Measurements from ENCODE around the gene KRT36. TPM values are rescaled to one million over a fixed set of nuclear protein-coding genes. Genes with fewer than 3 reads are reported as not detected.
A peak's percentile ranks its signal among the peaks of the same experiment; 100 is the strongest.

The KRT36 gene
- total RNA-seq, 6 experiments from 2014 or later, result not detected

DNA sequence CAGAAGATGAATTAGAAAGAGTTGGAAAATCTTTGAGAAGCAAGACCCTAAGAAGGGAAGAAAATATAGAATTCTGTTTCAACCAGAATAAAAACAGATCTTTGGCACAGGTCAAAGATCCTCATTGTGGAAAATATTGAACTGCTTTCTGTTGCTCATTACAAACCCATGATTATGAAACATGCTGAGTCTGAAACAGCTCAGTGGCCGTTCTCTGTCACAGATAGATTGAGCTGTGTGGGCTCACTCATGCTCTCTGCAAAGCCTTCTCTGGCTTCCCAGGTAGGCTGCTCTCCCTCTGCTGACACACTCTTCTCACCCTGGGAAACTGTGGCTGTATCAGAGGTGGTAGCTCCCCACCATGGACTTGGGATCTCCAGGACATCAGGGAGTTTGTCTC lies 45.5 kb downstream of the KRT36 start:
- H3K27ac Mint-ChIP-seq, result peak overlapping the region; percentile 53; the same call in 1 of the 2 replicates
- peak; percentile 6 for DNase-seq

DNA sequence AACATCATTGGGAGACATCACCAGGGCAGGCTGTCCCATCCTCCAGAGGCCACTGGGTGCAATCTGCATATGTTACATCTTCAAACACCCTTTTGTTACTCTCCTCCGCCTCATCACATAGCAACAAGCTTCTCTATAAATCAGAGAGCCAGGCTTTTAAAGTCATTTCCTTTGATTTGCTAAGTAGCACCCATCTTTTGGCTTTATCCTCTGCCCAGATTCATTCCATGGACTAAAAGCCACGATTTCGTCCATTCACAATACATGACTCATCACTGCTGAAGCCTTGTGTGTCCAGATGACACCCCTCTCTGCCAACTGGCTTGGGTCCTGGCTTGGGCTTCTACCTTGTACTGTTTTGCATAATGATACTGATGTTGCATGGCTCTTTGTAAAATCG lies 47.0 kb downstream of the KRT36 start:
- peak overlapping the region; percentile 44 for H3K27ac Mint-ChIP-seq
- DNase-seq, result peak; percentile 77
- peaks cover 73% of the 10 kb centered on the region for H3K4me1 Mint-ChIP-seq (ENCODE audit: low read depth)
- H3K27me3 Mint-ChIP-seq (ENCODE audit: insufficient read depth), result peaks cover 2% of the 10 kb centered on the region; the same call in 1 of the 2 replicates
- peaks cover 9% of the 10 kb centered on the region for H3K36me3 Mint-ChIP-seq (ENCODE audit: low read depth)
- H3K9me3 Mint-ChIP-seq, result 0 out of 2 replicates have a peak, but pooled peaks cover 4% of the 10 kb centered on the region
- TF ChIP-seq, protein P1, sequence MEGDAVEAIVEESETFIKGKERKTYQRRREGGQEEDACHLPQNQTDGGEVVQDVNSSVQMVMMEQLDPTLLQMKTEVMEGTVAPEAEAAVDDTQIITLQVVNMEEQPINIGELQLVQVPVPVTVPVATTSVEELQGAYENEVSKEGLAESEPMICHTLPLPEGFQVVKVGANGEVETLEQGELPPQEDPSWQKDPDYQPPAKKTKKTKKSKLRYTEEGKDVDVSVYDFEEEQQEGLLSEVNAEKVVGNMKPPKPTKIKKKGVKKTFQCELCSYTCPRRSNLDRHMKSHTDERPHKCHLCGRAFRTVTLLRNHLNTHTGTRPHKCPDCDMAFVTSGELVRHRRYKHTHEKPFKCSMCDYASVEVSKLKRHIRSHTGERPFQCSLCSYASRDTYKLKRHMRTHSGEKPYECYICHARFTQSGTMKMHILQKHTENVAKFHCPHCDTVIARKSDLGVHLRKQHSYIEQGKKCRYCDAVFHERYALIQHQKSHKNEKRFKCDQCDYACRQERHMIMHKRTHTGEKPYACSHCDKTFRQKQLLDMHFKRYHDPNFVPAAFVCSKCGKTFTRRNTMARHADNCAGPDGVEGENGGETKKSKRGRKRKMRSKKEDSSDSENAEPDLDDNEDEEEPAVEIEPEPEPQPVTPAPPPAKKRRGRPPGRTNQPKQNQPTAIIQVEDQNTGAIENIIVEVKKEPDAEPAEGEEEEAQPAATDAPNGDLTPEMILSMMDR (IDR thresholded peaks at IDR 0.05), result no peak
- H3K4me3 Mint-ChIP-seq, result no peak overlapping the region

More for the DNA sequence above, 45.5 kb downstream of the KRT36 start:
- Mint-ChIP-seq H3K4me3 (no peak overlapping the region), H3K4me1 (ENCODE audit: low read depth) (peaks cover 82% of the 10 kb centered on the region), H3K27me3 (ENCODE audit: insufficient read depth) (peaks cover 2% of the 10 kb centered on the region; the same call in 1 of the 2 replicates), H3K36me3 (ENCODE audit: low read depth) (peaks cover 9% of the 10 kb centered on the region), H3K9me3 (0 out of 2 replicates have a peak, but pooled peaks cover 4% of the 10 kb centered on the region)
- TF ChIP-seq, protein P1 (IDR thresholded peaks at IDR 0.05), result no peak

DNA sequence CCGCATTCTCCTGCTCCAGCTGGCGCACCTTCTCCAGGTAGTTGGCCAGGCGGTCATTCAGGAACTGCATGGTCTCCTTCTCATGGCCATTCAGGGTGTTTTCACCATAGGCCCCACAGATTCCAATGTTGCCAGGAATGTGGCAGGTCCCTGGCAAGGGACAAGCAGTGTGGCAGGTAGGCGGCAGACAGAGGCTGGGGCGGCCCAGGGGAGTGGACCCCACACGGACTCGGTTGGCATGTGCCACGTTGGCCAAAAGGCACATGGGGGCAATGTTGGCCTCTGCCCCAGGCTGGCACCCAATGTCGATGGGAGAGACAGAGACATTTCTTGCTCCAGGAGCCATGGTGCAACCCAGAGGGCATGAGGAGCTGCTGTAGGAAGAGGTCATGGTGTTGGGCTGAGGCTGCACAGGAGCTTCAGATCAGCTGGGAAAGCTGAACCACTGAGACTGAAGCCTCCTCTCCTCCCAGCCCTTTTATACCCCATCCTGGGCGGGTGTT lies 49.1 kb downstream of the KRT36 start, which contains the start of gene KRT38:
Gene KRT38, minus strand, starts transcription at position 453 of the 503 bp plus-strand sequence. Its CDS starts 62 bp downstream, at position 391.
- TF ChIP-seq, protein P1 (IDR thresholded peaks at IDR 0.05), result no peak
- peaks cover 2% of the 10 kb centered on the region; the same call in 1 of the 2 replicates for H3K27me3 Mint-ChIP-seq (ENCODE audit: insufficient read depth)
- H3K9me3 Mint-ChIP-seq, result 0 out of 2 replicates have a peak, but pooled peaks cover 4% of the 10 kb centered on the region
- H3K27ac Mint-ChIP-seq, result no peak within 1 kb of the TSS
- no peak for DNase-seq
- H3K4me1 Mint-ChIP-seq (ENCODE audit: low read depth), result peaks cover 52% of the 10 kb centered on the region
- peaks cover 9% of the 10 kb centered on the region for H3K36me3 Mint-ChIP-seq (ENCODE audit: low read depth)
- H3K4me3 Mint-ChIP-seq, result no peak within 1 kb of the TSS

DNA sequence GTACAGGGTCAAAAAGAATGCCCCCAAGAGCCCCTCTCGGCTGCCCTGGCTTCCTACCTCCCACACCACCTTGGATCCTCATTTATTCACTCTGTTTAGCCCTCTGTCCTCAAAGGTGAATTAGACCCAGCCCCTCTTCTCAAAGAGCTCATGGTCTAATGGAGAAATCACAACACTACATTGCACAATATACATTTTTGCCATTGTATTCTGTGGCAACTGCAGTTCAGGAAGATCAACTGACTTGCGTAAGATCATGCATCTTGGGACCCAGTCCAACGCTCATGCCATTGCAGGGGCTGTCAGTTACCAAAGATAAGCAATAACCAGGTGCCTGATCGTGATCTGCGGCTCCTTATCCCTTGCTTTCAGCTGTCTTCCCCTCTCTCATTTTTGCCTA lies 50.3 kb downstream of the KRT36 start:
- TF ChIP-seq, protein P1 (IDR thresholded peaks at IDR 0.05), result no peak
- no peak for DNase-seq
- Mint-ChIP-seq H3K4me3 (no peak overlapping the region), H3K27ac (no peak overlapping the region), H3K4me1 (ENCODE audit: low read depth) (peaks cover 40% of the 10 kb centered on the region), H3K27me3 (ENCODE audit: insufficient read depth) (peaks cover 2% of the 10 kb centered on the region; the same call in 1 of the 2 replicates), H3K36me3 (ENCODE audit: low read depth) (peaks cover 9% of the 10 kb centered on the region), H3K9me3 (0 out of 2 replicates have a peak, but pooled peaks cover 4% of the 10 kb centered on the region)

DNA sequence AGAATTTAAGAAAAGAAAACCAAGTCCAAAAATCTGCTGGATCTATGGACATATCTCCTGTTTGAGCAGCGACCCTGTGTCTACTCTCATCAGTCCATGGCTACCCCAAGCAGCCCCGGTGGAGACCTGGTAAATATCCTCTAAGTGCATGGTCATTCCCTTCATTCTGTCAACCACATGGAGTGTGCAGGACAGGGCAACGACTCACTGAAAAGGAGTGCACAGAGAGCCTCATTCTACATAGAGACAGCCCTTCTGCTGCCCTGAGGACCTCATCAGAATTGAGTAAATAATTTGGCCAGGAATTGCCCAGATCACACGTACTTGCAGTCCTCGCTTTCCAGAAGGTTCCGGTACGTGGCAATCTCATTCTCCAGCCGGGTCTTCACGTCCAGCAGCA lies 51.9 kb downstream of the KRT36 start:
- peak; percentile 33 for DNase-seq
- peaks cover 31% of the 10 kb centered on the region for H3K4me1 Mint-ChIP-seq (ENCODE audit: low read depth)
- H3K27ac Mint-ChIP-seq, result no peak overlapping the region
- no peaks in the 10 kb centered on the region; the same call in 1 of the 2 replicates for H3K27me3 Mint-ChIP-seq (ENCODE audit: insufficient read depth)
- TF ChIP-seq, protein P1 (IDR thresholded peaks at IDR 0.05), result no peak
- peaks cover 9% of the 10 kb centered on the region for H3K36me3 Mint-ChIP-seq (ENCODE audit: low read depth)
- no peak overlapping the region for H3K4me3 Mint-ChIP-seq
- 0 out of 2 replicates have a peak, but pooled peaks cover 4% of the 10 kb centered on the region for H3K9me3 Mint-ChIP-seq

All from HFFc6 (cell line).